Measurements from ENCODE around the gene OMG. TPM values are rescaled to one million over a fixed set of nuclear protein-coding genes. Genes with fewer than 3 reads are reported as not detected.

OMG gene
- total and polyA plus RNA-seq, 2 donors (not counting 3 experiments of a cell fraction or from before 2014, with no cell fraction given), result 0.86 TPM; not detected in 1

- peak; percentile 64 for DNase-seq (ENCODE audit: low read depth, low spot score)
- H2AFZ ChIP-seq (ENCODE audit: low read depth, low read length), result no peak overlapping the region
- no peak for FAIRE-seq
- H3K9me1 ChIP-seq (replicated peaks; ENCODE audit: control insufficient read depth, extremely low read depth, insufficient read depth, low read length), result no peaks in the 10 kb centered on the region
- peak overlapping the region; percentile 30 for H3K4me2 ChIP-seq (ENCODE audit: insufficient read depth, low read length)
- H3K4me3 ChIP-seq (replicated peaks in 1 of 3; ENCODE audit: insufficient read depth in 1 of 3, low read depth in 1 of 3, low read length in 3 of 3), result no peak overlapping the region
- intact Hi-C loops (cut with micrococcal nuclease), result loop anchor here (2.0 kb wide), 1 partner anchor 116 kb away; no protein-coding TSS in a partner anchor
- no peaks in the 10 kb centered on the region for H4K20me1 ChIP-seq (replicated peaks; ENCODE audit: control insufficient read depth, extremely low read depth, insufficient read depth, low read length)
- dilution Hi-C loops (cut with MboI; ENCODE audit: extremely low pct_ligation_motif_present, low sequenced_read_pairs), result no loop called here
- H3K9me3 ChIP-seq (replicated peaks; ENCODE audit: control insufficient read depth, insufficient read depth, low read length), result no peaks in the 10 kb centered on the region
- H3K4me1 ChIP-seq (ENCODE audit: control insufficient read depth, extremely low read depth, insufficient read depth, low read length), result peaks cover 10% of the 10 kb centered on the region
- POLR2A ChIA-PET, result no interaction called here
- TF ChIP-seq POLR2A (IDR thresholded peaks at IDR 0.05; ENCODE audit: low read depth, low read length) (no peak), GATA2 (IDR thresholded peaks at IDR 0.05; ENCODE audit: insufficient read depth, insufficient read length, low read depth, low read length) (no peak), MYC (IDR thresholded peaks at IDR 0.05; ENCODE audit: low read depth, low read length) (no peak), POLR2AphosphoS5 (IDR thresholded peaks at IDR 0.05; ENCODE audit: insufficient read depth, low read depth, low read length) (no peak), FOS (IDR thresholded peaks at IDR 0.05; ENCODE audit: borderline replicate concordance, insufficient read depth, low read length) (peak; percentile 18), JUN (IDR thresholded peaks at IDR 0.05; ENCODE audit: borderline replicate concordance, insufficient read depth, insufficient read length, low read depth) (peak; percentile 30)
- BruUV-seq (replicated peaks), result no TSS peak
- no peaks in the 10 kb centered on the region for H3K79me2 ChIP-seq (ENCODE audit: control insufficient read depth, insufficient read depth, low read length)
- H3K9ac ChIP-seq (replicated peaks; ENCODE audit: extremely low read depth, insufficient read depth, low read length), result no peak overlapping the region
- CTCF ChIA-PET, result interaction anchor here (1.0 to 2.0 kb wide), 9 partner anchors 8 to 116 kb away, joined by 3 to 9 read pairs (median 4); partner anchors contain the start of gene EVI2B
- peak overlapping the region; percentile 15 for H3K27ac ChIP-seq (ENCODE audit: insufficient read depth, low read depth, low read length)
- no peaks in the 10 kb centered on the region for H3K36me3 ChIP-seq (ENCODE audit: control insufficient read depth in 2 of 2, extremely low read depth in 1 of 2, insufficient read depth in 2 of 2, low read length in 2 of 2)
- H3K27me3 ChIP-seq (ENCODE audit: control insufficient read depth in 2 of 2, insufficient read depth in 2 of 2, low read length in 2 of 2), result no peaks in the 10 kb centered on the region
Observed at GRCh38 chr17:31256936-31257335, 40.1 kb downstream of the OMG start.

- Histone ChIP-seq H2AFZ (ENCODE audit: low read depth, low read length) (no peak overlapping the region), H3K79me2 (ENCODE audit: control insufficient read depth, insufficient read depth, low read length) (no peaks in the 10 kb centered on the region), H3K27ac (ENCODE audit: insufficient read depth, low read depth, low read length) (no peak overlapping the region), H3K27me3 (ENCODE audit: control insufficient read depth in 2 of 2, insufficient read depth in 2 of 2, low read length in 2 of 2) (no peaks in the 10 kb centered on the region), H4K20me1 (replicated peaks; ENCODE audit: control insufficient read depth, extremely low read depth, insufficient read depth, low read length) (no peaks in the 10 kb centered on the region), H3K4me3 (replicated peaks in 1 of 3; ENCODE audit: insufficient read depth in 1 of 3, low read depth in 1 of 3, low read length in 3 of 3) (no peak overlapping the region), H3K9ac (replicated peaks; ENCODE audit: extremely low read depth, insufficient read depth, low read length) (no peak overlapping the region), H3K9me1 (replicated peaks; ENCODE audit: control insufficient read depth, extremely low read depth, insufficient read depth, low read length) (no peaks in the 10 kb centered on the region), H3K4me2 (ENCODE audit: insufficient read depth, low read length) (no peak overlapping the region), H3K36me3 (ENCODE audit: control insufficient read depth in 2 of 2, extremely low read depth in 1 of 2, insufficient read depth in 2 of 2, low read length in 2 of 2) (no peaks in the 10 kb centered on the region), H3K4me1 (ENCODE audit: control insufficient read depth, extremely low read depth, insufficient read depth, low read length) (peaks cover 15% of the 10 kb centered on the region), H3K9me3 (replicated peaks; ENCODE audit: control insufficient read depth, insufficient read depth, low read length) (no peaks in the 10 kb centered on the region)
- DNase-seq (ENCODE audit: low read depth, low spot score), result no peak
- no peak for FAIRE-seq
- TF ChIP-seq MYC (IDR thresholded peaks at IDR 0.05; ENCODE audit: low read depth, low read length), result no peak
- no peak for TF ChIP-seq FOS (IDR thresholded peaks at IDR 0.05; ENCODE audit: borderline replicate concordance, insufficient read depth, low read length)
- TF ChIP-seq MAX (IDR thresholded peaks at IDR 0.05; ENCODE audit: insufficient read depth, insufficient read length), result no peak
- TF ChIP-seq POLR2A (IDR thresholded peaks at IDR 0.05; ENCODE audit: low read depth, low read length), result no peak
- CTCF ChIA-PET, result interaction anchor here (1.0 to 1.6 kb wide), 5 partner anchors 12 to 134 kb away, joined by 3 to 6 read pairs (median 4); no protein-coding TSS in a partner anchor
- intact Hi-C loops (cut with micrococcal nuclease) (no loop called here), dilution Hi-C loops (cut with MboI; ENCODE audit: extremely low pct_ligation_motif_present, low sequenced_read_pairs) (no loop called here)
- BruUV-seq (replicated peaks), result no TSS peak
- POLR2A ChIA-PET, result interaction anchor here (0.7 kb wide), 1 partner anchor 423 kb away, joined by 4 read pairs; no protein-coding TSS in a partner anchor
Observed at GRCh38 chr17:31254654-31255053, 42.4 kb downstream of the OMG start.
